NB4 (cell line): ENCODE results near the gene TRABD2B.

Experiments
- DNase-seq: peaks from one replicate; pipeline ENCODE4 v3.0.0; 2010; ENCODE audit warnings: low read depth
- H3K4me3 ChIP-seq: one replicate; pipeline ENCODE4 v1.5.1; 2011; ENCODE audit warnings: mild to moderate bottlenecking, low read depth, low read length, moderate library complexity
- CTCF ChIP-seq: IDR thresholded peaks from one replicate; pipeline ENCODE4 v1.5.1; 2012; ENCODE audit warnings: low read depth, low read length
- MAX ChIP-seq: IDR thresholded peaks from 2 replicates; pipeline ENCODE4 v1.6.1; 2011; ENCODE audit warnings: low read depth, low read length
- MYC ChIP-seq: IDR thresholded peaks from 2 replicates; pipeline ENCODE4 v1.6.1; 2011; ENCODE audit warnings: low read depth, low read length
- POLR2A ChIP-seq: IDR thresholded peaks from 2 replicates; pipeline ENCODE4 v1.6.1; 2011; ENCODE audit warnings: mild to moderate bottlenecking; ENCODE audit not compliant: insufficient read length; ENCODE audit errors: extremely low read depth

TRABD2B gene

GRCh38 chr1:47781171-47781959 is 215.8 kb downstream of the TRABD2B start:
- DNase-seq, result no peak
- no peak overlapping the region for H3K4me3 ChIP-seq
- TF ChIP-seq CTCF, result no peak
- no peak for TF ChIP-seq POLR2A
- TF ChIP-seq MAX, result no peak
- TF ChIP-seq MYC, result no peak

- no peak overlapping the region for H3K4me3 ChIP-seq
- peak; percentile 6 for DNase-seq
- TF ChIP-seq MYC (no peak), CTCF (no peak), POLR2A (no peak), MAX (no peak)
Measured at GRCh38 chr1:47780469-47780995, 216.7 kb downstream of the TRABD2B start.

- DNase-seq, result no peak
- no peak for TF ChIP-seq MAX
- no peak for TF ChIP-seq POLR2A
- TF ChIP-seq CTCF, result no peak
- no peak for TF ChIP-seq MYC
- no peak overlapping the region for H3K4me3 ChIP-seq
Measured at GRCh38 chr1:47779613-47780012, 217.6 kb downstream of the TRABD2B start.

DNA sequence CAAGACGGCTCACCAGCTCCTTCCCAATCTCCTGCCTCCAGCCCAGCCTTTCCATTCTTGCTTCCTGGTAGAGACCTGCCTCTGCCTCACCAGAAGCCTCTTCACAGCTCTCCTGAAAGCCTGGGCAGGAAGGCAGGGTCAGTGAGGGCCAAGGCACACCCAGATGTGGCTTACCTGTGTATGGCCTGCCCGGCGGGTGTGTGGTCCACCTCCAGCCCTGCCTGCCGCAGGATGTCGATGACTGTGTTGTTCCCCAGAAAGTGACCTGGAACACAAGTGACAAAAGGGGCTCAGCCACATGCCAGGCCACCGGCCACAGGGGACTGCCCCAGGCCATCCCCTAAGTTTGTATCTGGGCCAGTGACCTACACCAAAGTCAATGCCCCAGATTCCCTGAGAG is 218.9 kb downstream of the TRABD2B start:
- TF ChIP-seq CTCF (no peak), MYC (no peak), MAX (no peak), POLR2A (no peak)
- no peak overlapping the region for H3K4me3 ChIP-seq

GRCh38 chr1:47777322-47777721 is 219.9 kb downstream of the TRABD2B start:
- no peak for TF ChIP-seq CTCF
- no peak for TF ChIP-seq MAX
- TF ChIP-seq MYC, result no peak
- TF ChIP-seq POLR2A, result no peak
- H3K4me3 ChIP-seq, result no peak overlapping the region
- no peak for DNase-seq

More for the DNA sequence above, 218.9 kb downstream of the TRABD2B start:
- no peak for DNase-seq
